IMR-90 (cell line): ENCODE results near the gene PABPN1. TPM values are rescaled to one million over a fixed set of nuclear protein-coding genes. Genes with fewer than 3 reads are reported as not detected.

Experiments
- ATAC-seq: fragments of 200-7000 bp; cut with Tn5 transposase; 2 replicates; pipeline ENCODE4 v1.9.1; 2020; ENCODE audit warnings: low read depth, mild to moderate bottlenecking, moderate library complexity
- BruUV-seq: library from RNA; stranded (reverse); fragments of 400-500 nt; replicated peaks from 2 replicates; lab custom pipeline; 2021; lab: Mats Ljungman, UMichigan
- CTCF ChIA-PET: fragments of 300-600 bp; formaldehyde crosslinking; extraction: SDS; loops from one replicate; lab custom pipeline; 2021; ENCODE audit warnings: antibody characterized with exemption; lab: Yijun Ruan, JAX
- POLR2A ChIA-PET: fragments of 300-600 bp; sonication (Branson Sonifier 250); formaldehyde crosslinking; loops from one replicate; lab custom pipeline; 2022; ENCODE audit warnings: antibody characterized with exemption; ENCODE audit not compliant: unreplicated experiment; lab: Charles Lee
- DNase-seq: peaks from one replicate; pipeline ENCODE4 v3.0.0; 2013
- H2AFZ ChIP-seq: replicated peaks from 2 replicates; pipeline ENCODE3; 2013; ENCODE audit warnings: low read length, mild to moderate bottlenecking; ENCODE audit not compliant: poor library complexity
- H2AK5ac ChIP-seq: 2 replicates; pipeline ENCODE4 v1.6.1; 2013; ENCODE audit warnings: low read depth, low read length, inconsistent platforms
- H2AK9ac ChIP-seq: replicated peaks from 2 replicates; pipeline ENCODE3; 2013; ENCODE audit warnings: mild to moderate bottlenecking, low read depth, low read length, moderate library complexity; ENCODE audit not compliant: poor library complexity
- H2BK120ac ChIP-seq: 2 replicates; pipeline ENCODE4 v1.6.1; 2013; ENCODE audit warnings: low read depth, low read length, inconsistent platforms
- H2BK15ac ChIP-seq: 3 replicates; pipeline ENCODE4 v1.6.1; 2013; ENCODE audit warnings: low read depth, low read length, inconsistent platforms
- H2BK20ac ChIP-seq: 2 replicates; pipeline ENCODE4 v1.6.1; 2013; ENCODE audit warnings: low read depth, mild to moderate bottlenecking, inconsistent platforms, low read length, moderate library complexity
- H2BK5ac ChIP-seq: 2 replicates; pipeline ENCODE4 v1.6.1; 2013; ENCODE audit warnings: mild to moderate bottlenecking, low read depth, low read length, inconsistent platforms; ENCODE audit not compliant: poor library complexity, severe bottlenecking
- H3K14ac ChIP-seq: replicated peaks from 2 replicates; pipeline ENCODE4 v1.6.1; 2013; ENCODE audit warnings: low read depth, low read length, inconsistent platforms
- H3K18ac ChIP-seq: 2 replicates; pipeline ENCODE4 v1.6.1; 2013; ENCODE audit warnings: low read depth, low read length, control low read depth
- H3K23ac ChIP-seq: 2 replicates; pipeline ENCODE4 v1.6.1; 2013; ENCODE audit warnings: low read depth, low read length, inconsistent platforms
- H3K27ac ChIP-seq: 2 replicates; pipeline ENCODE4 v1.5.1; 2013; ENCODE audit warnings: mild to moderate bottlenecking, control low read depth, low read length; ENCODE audit not compliant: insufficient read depth
- H3K27me3 ChIP-seq: 2 replicates; pipeline ENCODE4 v1.6.1; 2013; ENCODE audit warnings: low read length; ENCODE audit not compliant: control insufficient read depth, insufficient read depth
- H3K36me3 ChIP-seq: 2 replicates; pipeline ENCODE4 v1.6.1; 2013; ENCODE audit warnings: low read length, mixed read lengths; ENCODE audit not compliant: control insufficient read depth, insufficient read depth
- H3K4ac ChIP-seq: 2 replicates; pipeline ENCODE4 v1.6.1; 2013; ENCODE audit warnings: low read depth, low read length, inconsistent platforms
- H3K4me1 ChIP-seq: 2 replicates; pipeline ENCODE4 v1.6.1; 2013; ENCODE audit warnings: low read length, mixed read lengths; ENCODE audit not compliant: control insufficient read depth, insufficient read depth
- H3K4me2 ChIP-seq: 2 replicates; pipeline ENCODE4 v1.6.1; 2013; ENCODE audit warnings: low read depth, mild to moderate bottlenecking, control low read depth, low read length, moderate library complexity
- H3K4me3 ChIP-seq: 2 replicates; pipeline ENCODE4 v1.5.1; 2013; ENCODE audit warnings: low read depth, mild to moderate bottlenecking, control low read depth, low read length, moderate library complexity; ENCODE audit not compliant: insufficient read depth
- H3K56ac ChIP-seq: 2 replicates; pipeline ENCODE4 v1.6.1; 2013; ENCODE audit warnings: low read length, inconsistent platforms; ENCODE audit not compliant: insufficient read depth; ENCODE audit errors: extremely low read depth
- H3K79me1 ChIP-seq, 2 experiments: 2 replicates each; pipeline ENCODE4 v1.6.1; 2013; ENCODE audit warnings: low read length in 2 of 2, inconsistent platforms in 1 of 2, low read depth in 1 of 2
- H3K9ac ChIP-seq: 2 replicates; pipeline ENCODE4 v1.6.1; 2013; ENCODE audit warnings: low read depth, low read length, control low read depth
- H3K9me1 ChIP-seq: 2 replicates; pipeline ENCODE4 v1.6.1; 2013; ENCODE audit warnings: low read length, inconsistent platforms; ENCODE audit not compliant: insufficient read depth
- H3K9me3 ChIP-seq: 2 replicates; pipeline ENCODE4 v1.6.1; 2013; ENCODE audit warnings: low read length; ENCODE audit not compliant: control insufficient read depth, insufficient read depth
- H4K20me1 ChIP-seq: 2 replicates; pipeline ENCODE4 v1.6.1; 2013; ENCODE audit warnings: low read length, inconsistent platforms; ENCODE audit not compliant: insufficient read depth
- H4K5ac ChIP-seq: 2 replicates; pipeline ENCODE4 v1.6.1; 2013; ENCODE audit warnings: mild to moderate bottlenecking, low read depth, low read length, control low read depth
- H4K8ac ChIP-seq, 2 experiments: 2 replicates each; pipeline ENCODE4 v1.6.1; 2013; ENCODE audit warnings: low read depth in 2 of 2, low read length in 2 of 2, control low read depth in 1 of 2, inconsistent platforms in 1 of 2
- H4K91ac ChIP-seq: 2 replicates; pipeline ENCODE4 v1.6.1; 2013; ENCODE audit warnings: low read depth, low read length, inconsistent platforms; ENCODE audit not compliant: insufficient read depth
- BHLHE40 ChIP-seq: fragments of 150-350 bp; IDR thresholded peaks from 2 replicates; pipeline ENCODE4 v1.6.1; 2016; ENCODE audit warnings: mild to moderate bottlenecking, low read depth, low read length
- MAZ ChIP-seq: IDR thresholded peaks from 2 replicates; pipeline ENCODE4 v1.6.1; 2012; ENCODE audit warnings: low read depth, mild to moderate bottlenecking, low read length, improper control_type of control experiment, moderate library complexity, borderline replicate concordance
- POLR2A ChIP-seq: IDR thresholded peaks from 2 replicates; pipeline ENCODE4 v1.6.1; 2012; ENCODE audit warnings: mild to moderate bottlenecking, low read depth, low read length
- RAD21 ChIP-seq: IDR thresholded peaks from 2 replicates; pipeline ENCODE4 v1.6.1; 2012; ENCODE audit warnings: low read length, improper control_type of control experiment
- RCOR1 ChIP-seq: IDR thresholded peaks from 2 replicates; pipeline ENCODE4 v1.6.1; 2012; ENCODE audit warnings: mild to moderate bottlenecking, low read length, improper control_type of control experiment; ENCODE audit not compliant: insufficient replicate concordance
- SMC3 ChIP-seq: fragments of 150-350 bp; IDR thresholded peaks from 2 replicates; pipeline ENCODE4 v1.6.1; 2016; ENCODE audit warnings: low read depth, mild to moderate bottlenecking, antibody characterized with exemption, low read length, moderate library complexity
- WGBS, 2 experiments: methylation state at CpG; one replicate each; pipeline versions ENCODE4 v1.1.5 to v1.1.7; 2013; ENCODE audit warnings: missing lambda C conversion rate in 2 of 2; ENCODE audit not compliant: insufficient read length in 1 of 2; ENCODE audit errors: extremely low coverage in 2 of 2; 5-methylcytosine and 5-hydroxymethylcytosine counted together
- dilution Hi-C: fragments of 300-500 bp; cut with HindIII; formaldehyde crosslinking; loops from one replicate; pipeline ENCODE4 v1.14.3; 2018; ENCODE audit warnings: low sequenced_read_pairs; ENCODE audit not compliant: unreplicated experiment
- in situ Hi-C: fragments of 300-500 bp; cut with MboI; formaldehyde crosslinking; loops from 3 replicates; pipeline ENCODE4 v1.14.3; 2019; ENCODE audit warnings: low sequenced_read_pairs, inconsistent platforms, mixed read lengths
- intact Hi-C: fragments of 100-400 bp; cut with micrococcal nuclease; formaldehyde crosslinking; loops from 2 replicates; pipeline ENCODE4 v1.10.0; 2022
- polyA plus RNA-seq, 3 experiments: library from polyadenylated mRNA; depleted of rRNA; stranded (reverse); fragments of >200 nt; gene quantifications; 2 replicates each; pipeline ENCODE4 v1.2.3, GENCODE V29; 2012; ENCODE audit warnings: low replicate concordance in 1 of 3
- total RNA-seq: library from RNA; depleted of rRNA; stranded (reverse); fragments of >200 nt; gene quantifications from 2 replicates; pipeline ENCODE4 v1.2.3, GENCODE V29; 2012

The PABPN1 gene
- total and polyA plus RNA-seq, 2 of the 4 experiments (the other 2 are of a cell fraction), result 104 to 211 TPM

GRCh38 chr14:23322568-23323517, 1.6 kb downstream of the PABPN1 start:
- no peaks in the 10 kb centered on the region for H3K9me1 ChIP-seq
- H3K9ac ChIP-seq, result peak overlapping the region; percentile 98
- peak overlapping the region; percentile 91 for H2BK5ac ChIP-seq
- H3K9me3 ChIP-seq, result no peaks in the 10 kb centered on the region
- H3K23ac ChIP-seq, result peak overlapping the region; percentile 98
- BruUV-seq, result no TSS peak
- H2BK15ac ChIP-seq, result no peak overlapping the region
- peak overlapping the region; percentile 98 for H2AK9ac ChIP-seq
- ChIA-PET CTCF (interaction anchor here (1.9 kb wide), 1 partner anchor 23 kb away, joined by 4 read pairs; no protein-coding TSS in a partner anchor), POLR2A (interaction anchor here (0.6 kb wide), 1 partner anchor 50 kb away, joined by 7 read pairs; no protein-coding TSS in a partner anchor)
- intact Hi-C loops (no loop called here), dilution Hi-C loops (no loop called here), in situ Hi-C loops (loop anchor here (10.0 to 25.0 kb wide), 5 partner anchors 52 to 1114 kb away; partner anchors contain the start of genes CBLN3, CMTM5, EMC9 and FITM1)
- peak overlapping the region; percentile 88; the same call in 1 of the 2 replicates for H3K27ac ChIP-seq
- H4K91ac ChIP-seq, result peak overlapping the region; percentile 87; the same call in 1 of the 2 replicates
- H3K4ac ChIP-seq, result peak overlapping the region; percentile 93; the same call in 1 of the 2 replicates
- peak overlapping the region; percentile 98 for H3K14ac ChIP-seq
- TF ChIP-seq POLR2A (no peak), SMC3 (no peak), BHLHE40 (no peak), RCOR1 (no peak), MAZ (no peak), RAD21 (no peak)
- no peak overlapping the region for H2BK120ac ChIP-seq
- no peak overlapping the region; the same call in 1 of the 2 replicates for H3K18ac ChIP-seq
- peaks cover 27% of the 10 kb centered on the region for H3K36me3 ChIP-seq
- peak overlapping the region; percentile 82 for H3K4me2 ChIP-seq
- peak overlapping the region; percentile 99 for H3K4me3 ChIP-seq
- H3K4me1 ChIP-seq, result peaks cover 6% of the 10 kb centered on the region; the same call in 1 of the 2 replicates
- DNase-seq (no peak), ATAC-seq (no peak)
- H3K56ac ChIP-seq, result peak overlapping the region; percentile 91; the same call in 1 of the 2 replicates
- peak overlapping the region; percentile 34 to 83 for H4K8ac ChIP-seq
- H4K5ac ChIP-seq, result no peak overlapping the region
- H4K20me1 ChIP-seq, result peaks cover 16% of the 10 kb centered on the region; the same call in 1 of the 2 replicates
- WGBS, 2 experiments, result 80 to 100% methylated on average over 1 of the region's 10 CpGs
- peak overlapping the region; percentile 96 for H2AK5ac ChIP-seq
- no peak overlapping the region for H2AFZ ChIP-seq
- H3K79me1 ChIP-seq, result peaks cover 18 to 41% of the 10 kb centered on the region in 2 experiments
- H2BK20ac ChIP-seq, result no peak overlapping the region
- no peaks in the 10 kb centered on the region for H3K27me3 ChIP-seq
